Parathyroid adenoma (tissue), 2 donors: ENCODE measurements around the gene GARIN3.

Source experiments
- H2AFZ ChIP-seq: fragments of 300-600 bp; sonication (generic); one replicate; pipeline ENCODE4 v1.7.0; 2017; ENCODE audit warnings: antibody characterized with exemption, mild to moderate bottlenecking
- H3K27ac ChIP-seq: fragments of 300-600 bp; sonication (generic); one replicate; pipeline ENCODE4 v1.7.0; 2017
- H3K27me3 ChIP-seq: fragments of 300-600 bp; sonication (generic); one replicate; pipeline ENCODE4 v1.7.0; 2017; ENCODE audit warnings: low read length; ENCODE audit not compliant: control insufficient read depth, insufficient read depth
- H3K36me3 ChIP-seq: fragments of 300-600 bp; sonication (generic); one replicate; pipeline ENCODE4 v1.7.0; 2017; ENCODE audit warnings: low read length; ENCODE audit not compliant: control insufficient read depth, insufficient read depth
- H3K4me1 ChIP-seq: fragments of 300-600 bp; sonication (generic); one replicate; pipeline ENCODE4 v1.7.0; 2017; ENCODE audit warnings: control low read depth
- H3K4me2 ChIP-seq: fragments of 300-600 bp; sonication (generic); one replicate; pipeline ENCODE4 v1.7.0; 2017; ENCODE audit warnings: low read length
- H3K4me3 ChIP-seq: fragments of 300-600 bp; sonication (generic); one replicate; pipeline ENCODE4 v1.7.0; 2017; ENCODE audit warnings: low read depth, low read length
- H3K79me2 ChIP-seq: fragments of 300-600 bp; sonication (generic); one replicate; pipeline ENCODE4 v1.7.0; 2017; ENCODE audit warnings: control low read depth
- H3K9ac ChIP-seq: fragments of 300-600 bp; sonication (generic); one replicate; pipeline ENCODE4 v1.7.0; 2017; ENCODE audit warnings: mild to moderate bottlenecking
- H3K9me3 ChIP-seq: fragments of 300-600 bp; sonication (generic); one replicate; pipeline ENCODE4 v1.7.0; 2017; ENCODE audit warnings: low read length; ENCODE audit not compliant: control insufficient read depth
- TF ChIP-seq, protein P1 (sequence below): fragments of 300-600 bp; sonication (generic); IDR thresholded peaks from one replicate; pipeline ENCODE4 v1.7.0; 2017; ENCODE audit warnings: antibody characterized with exemption, mild to moderate bottlenecking
- donor health status: primary hyperparathyroidism.

Gene GARIN3

DNA sequence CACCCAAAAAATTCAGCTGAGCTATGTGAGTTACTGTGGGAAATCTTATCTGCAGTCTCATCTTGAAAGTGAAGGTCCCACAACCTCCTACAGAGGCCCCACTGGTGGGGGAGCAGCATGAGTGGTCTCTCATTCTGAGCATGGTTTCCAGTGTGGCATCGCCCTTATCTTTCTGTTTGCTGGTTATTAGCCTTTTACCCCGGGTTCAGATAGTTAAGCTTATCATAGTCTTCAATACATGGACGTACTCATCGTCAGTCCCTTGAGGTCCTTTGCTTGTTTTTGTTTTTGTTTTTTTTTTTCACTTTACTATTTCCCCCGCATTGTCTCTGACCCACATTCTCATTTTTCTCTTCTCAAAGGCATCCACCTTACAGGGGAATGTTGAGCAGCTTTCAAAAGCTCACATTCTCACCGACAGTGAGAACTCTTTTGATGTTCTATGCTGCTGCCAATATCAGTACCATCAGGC, 49.5 kb downstream of the GARIN3 start:
- Histone ChIP-seq H3K79me2 (no peaks in the 10 kb centered on the region), H2AFZ (no peak overlapping the region), H3K27me3 (no peaks in the 10 kb centered on the region), H3K4me2 (no peak overlapping the region), H3K9ac (no peak overlapping the region), H3K9me3 (no peaks in the 10 kb centered on the region), H3K4me3 (no peak overlapping the region), H3K36me3 (no peaks in the 10 kb centered on the region), H3K27ac (no peak overlapping the region), H3K4me1 (no peaks in the 10 kb centered on the region)
- TF ChIP-seq, protein P1, sequence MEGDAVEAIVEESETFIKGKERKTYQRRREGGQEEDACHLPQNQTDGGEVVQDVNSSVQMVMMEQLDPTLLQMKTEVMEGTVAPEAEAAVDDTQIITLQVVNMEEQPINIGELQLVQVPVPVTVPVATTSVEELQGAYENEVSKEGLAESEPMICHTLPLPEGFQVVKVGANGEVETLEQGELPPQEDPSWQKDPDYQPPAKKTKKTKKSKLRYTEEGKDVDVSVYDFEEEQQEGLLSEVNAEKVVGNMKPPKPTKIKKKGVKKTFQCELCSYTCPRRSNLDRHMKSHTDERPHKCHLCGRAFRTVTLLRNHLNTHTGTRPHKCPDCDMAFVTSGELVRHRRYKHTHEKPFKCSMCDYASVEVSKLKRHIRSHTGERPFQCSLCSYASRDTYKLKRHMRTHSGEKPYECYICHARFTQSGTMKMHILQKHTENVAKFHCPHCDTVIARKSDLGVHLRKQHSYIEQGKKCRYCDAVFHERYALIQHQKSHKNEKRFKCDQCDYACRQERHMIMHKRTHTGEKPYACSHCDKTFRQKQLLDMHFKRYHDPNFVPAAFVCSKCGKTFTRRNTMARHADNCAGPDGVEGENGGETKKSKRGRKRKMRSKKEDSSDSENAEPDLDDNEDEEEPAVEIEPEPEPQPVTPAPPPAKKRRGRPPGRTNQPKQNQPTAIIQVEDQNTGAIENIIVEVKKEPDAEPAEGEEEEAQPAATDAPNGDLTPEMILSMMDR, result no peak

DNA sequence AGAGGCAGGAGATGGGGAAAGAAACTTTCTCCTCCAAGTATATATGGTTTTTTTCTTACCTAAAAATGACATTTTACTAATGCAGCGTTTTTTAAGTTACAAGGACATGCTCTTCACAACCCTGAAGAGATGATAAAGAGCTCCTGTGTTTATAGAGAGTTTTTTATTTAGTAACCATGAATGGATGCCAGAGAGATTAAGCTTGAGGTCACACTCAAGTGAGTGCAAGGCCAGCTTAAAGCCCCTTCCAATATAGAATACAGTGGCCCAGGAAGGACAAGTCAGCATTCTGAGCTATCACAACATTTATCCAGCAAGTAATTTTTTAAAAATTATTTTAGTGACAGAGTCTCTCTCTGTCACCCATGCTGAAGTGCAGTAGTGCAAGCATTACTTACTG, 50.6 kb downstream of the GARIN3 start:
- Histone ChIP-seq H3K36me3 (no peaks in the 10 kb centered on the region), H3K27ac (no peak overlapping the region), H3K9ac (no peak overlapping the region), H3K27me3 (no peaks in the 10 kb centered on the region), H3K9me3 (no peaks in the 10 kb centered on the region), H3K79me2 (no peaks in the 10 kb centered on the region), H3K4me1 (no peaks in the 10 kb centered on the region), H3K4me2 (no peak overlapping the region), H2AFZ (no peak overlapping the region), H3K4me3 (no peak overlapping the region)
- TF ChIP-seq, protein P1, result no peak

DNA sequence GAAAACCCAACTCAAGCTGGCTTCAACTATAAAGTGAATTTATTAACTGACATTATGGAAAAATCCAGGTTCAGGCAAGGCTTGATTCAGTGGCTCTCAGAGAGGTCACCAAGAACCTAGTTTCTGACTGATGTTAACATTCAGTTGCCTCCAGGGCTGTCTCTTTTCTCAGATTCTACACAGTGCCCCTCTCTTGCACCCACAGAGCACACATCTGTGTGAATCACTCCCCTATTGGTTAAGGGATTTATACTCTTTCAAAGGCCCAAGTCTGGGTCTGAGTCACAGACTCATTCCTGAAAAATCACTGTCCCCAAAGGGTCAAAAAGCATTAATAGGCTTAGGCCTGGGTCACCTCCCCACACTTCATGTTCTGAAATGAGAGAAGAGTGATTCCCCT, 51.1 kb downstream of the GARIN3 start:
- H3K79me2 ChIP-seq, result no peaks in the 10 kb centered on the region
- no peaks in the 10 kb centered on the region for H3K36me3 ChIP-seq
- H3K9me3 ChIP-seq, result no peaks in the 10 kb centered on the region
- H3K4me3 ChIP-seq, result no peak overlapping the region
- no peak overlapping the region for H3K27ac ChIP-seq
- H3K4me2 ChIP-seq, result no peak overlapping the region
- no peaks in the 10 kb centered on the region for H3K4me1 ChIP-seq
- H2AFZ ChIP-seq, result no peak overlapping the region
- no peak overlapping the region for H3K9ac ChIP-seq
- H3K27me3 ChIP-seq, result no peaks in the 10 kb centered on the region
- TF ChIP-seq, protein P1, result no peak

DNA sequence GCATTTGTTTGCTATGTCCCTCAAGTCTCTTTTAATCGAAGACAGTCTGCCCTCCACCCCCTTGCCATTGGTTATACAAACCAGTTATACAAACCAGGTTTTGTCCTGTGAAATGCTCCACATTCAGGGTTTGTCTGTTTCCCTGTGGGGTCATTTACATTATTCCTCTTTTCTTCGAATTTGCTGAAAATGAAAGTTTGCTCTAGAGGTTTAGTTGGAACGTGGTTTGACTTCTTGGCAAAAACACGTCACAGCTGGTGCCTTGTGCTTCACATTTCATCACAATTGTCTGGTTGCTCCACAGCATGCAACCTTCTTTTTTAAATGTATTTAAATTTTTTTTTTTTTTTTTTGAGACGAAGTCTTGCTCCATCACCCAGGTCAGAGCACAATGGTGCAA, 53.1 kb downstream of the GARIN3 start:
- Histone ChIP-seq H3K9me3 (no peaks in the 10 kb centered on the region), H3K27ac (no peak overlapping the region), H3K4me2 (no peak overlapping the region), H3K4me1 (no peaks in the 10 kb centered on the region), H2AFZ (no peak overlapping the region), H3K9ac (no peak overlapping the region), H3K27me3 (no peaks in the 10 kb centered on the region), H3K79me2 (no peaks in the 10 kb centered on the region), H3K36me3 (no peaks in the 10 kb centered on the region), H3K4me3 (no peak overlapping the region)
- TF ChIP-seq, protein P1, result no peak
